HUES64 (cell line): ENCODE data around the gene PHRF1.
"Not testable (repeated sequence)": the region's sequence is repeated elsewhere in the genome, so short reads cannot be mapped to it uniquely, and the experiment has no call there.

ENCODE experiments used
- H3K27ac ChIP-seq: 2 replicates; pipeline ENCODE4 v1.7.0; 2013; ENCODE audit warnings: low read depth, low read length, inconsistent platforms
- H3K27me3 ChIP-seq: 2 replicates; pipeline ENCODE4 v1.6.1; 2013; ENCODE audit warnings: mild to moderate bottlenecking, low read length; ENCODE audit not compliant: insufficient read depth
- H3K36me3 ChIP-seq: 2 replicates; pipeline ENCODE4 v1.6.1; 2013; ENCODE audit warnings: mild to moderate bottlenecking, low read length; ENCODE audit not compliant: insufficient read depth
- H3K4me1 ChIP-seq: 2 replicates; pipeline ENCODE4 v1.6.1; 2013; ENCODE audit warnings: mild to moderate bottlenecking, low read length, moderate library complexity; ENCODE audit not compliant: insufficient read depth
- H3K4me3 ChIP-seq: 2 replicates; pipeline ENCODE4 v1.5.1; 2013; ENCODE audit warnings: mild to moderate bottlenecking, low read length, moderate library complexity
- H3K9ac ChIP-seq: 2 replicates; pipeline ENCODE4 v1.6.1; 2013; ENCODE audit warnings: mild to moderate bottlenecking, low read depth, low read length
- H3K9me3 ChIP-seq: 2 replicates; pipeline ENCODE4 v1.6.1; 2013; ENCODE audit warnings: low read depth, low read length; ENCODE audit not compliant: insufficient read depth
- WGBS: fragments of 150-250, 120-280 bp; methylation state at CpG from one replicate; pipeline ENCODE4 v1.1.7; 2013; ENCODE audit warnings: missing lambda C conversion rate; 5-methylcytosine and 5-hydroxymethylcytosine counted together

PHRF1 gene

DNA sequence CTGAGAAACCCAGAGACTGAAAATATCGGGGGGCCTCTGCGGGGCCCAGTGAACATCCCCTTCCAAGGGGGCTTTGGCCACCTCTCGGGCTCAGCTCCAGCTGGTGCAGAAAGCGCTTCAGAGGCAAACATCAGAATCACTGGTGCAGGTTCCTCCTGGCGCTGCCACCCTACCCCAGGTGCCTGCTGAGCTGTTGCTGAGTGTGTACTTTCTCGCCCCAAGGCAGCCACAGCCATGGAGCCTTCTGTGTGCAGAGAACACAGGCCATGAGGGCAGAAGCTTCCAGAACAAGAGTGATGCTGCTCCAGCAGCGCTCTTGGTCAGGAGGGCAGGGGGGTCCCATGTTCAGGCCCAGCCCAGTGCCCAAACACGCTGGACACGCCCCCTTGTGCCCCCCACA is 67.1 kb downstream of the PHRF1 start:
- no peaks in the 10 kb centered on the region for H3K9me3 ChIP-seq
- peaks cover 27% of the 10 kb centered on the region for H3K27me3 ChIP-seq
- peaks cover 15% of the 10 kb centered on the region for H3K4me1 ChIP-seq
- H3K9ac ChIP-seq = no peak overlapping the region
- peaks cover 13% of the 10 kb centered on the region for H3K36me3 ChIP-seq
- no peak overlapping the region for H3K27ac ChIP-seq
- no peak overlapping the region for H3K4me3 ChIP-seq
- WGBS = 95% methylated on average over 9 of the region's 9 CpGs

DNA sequence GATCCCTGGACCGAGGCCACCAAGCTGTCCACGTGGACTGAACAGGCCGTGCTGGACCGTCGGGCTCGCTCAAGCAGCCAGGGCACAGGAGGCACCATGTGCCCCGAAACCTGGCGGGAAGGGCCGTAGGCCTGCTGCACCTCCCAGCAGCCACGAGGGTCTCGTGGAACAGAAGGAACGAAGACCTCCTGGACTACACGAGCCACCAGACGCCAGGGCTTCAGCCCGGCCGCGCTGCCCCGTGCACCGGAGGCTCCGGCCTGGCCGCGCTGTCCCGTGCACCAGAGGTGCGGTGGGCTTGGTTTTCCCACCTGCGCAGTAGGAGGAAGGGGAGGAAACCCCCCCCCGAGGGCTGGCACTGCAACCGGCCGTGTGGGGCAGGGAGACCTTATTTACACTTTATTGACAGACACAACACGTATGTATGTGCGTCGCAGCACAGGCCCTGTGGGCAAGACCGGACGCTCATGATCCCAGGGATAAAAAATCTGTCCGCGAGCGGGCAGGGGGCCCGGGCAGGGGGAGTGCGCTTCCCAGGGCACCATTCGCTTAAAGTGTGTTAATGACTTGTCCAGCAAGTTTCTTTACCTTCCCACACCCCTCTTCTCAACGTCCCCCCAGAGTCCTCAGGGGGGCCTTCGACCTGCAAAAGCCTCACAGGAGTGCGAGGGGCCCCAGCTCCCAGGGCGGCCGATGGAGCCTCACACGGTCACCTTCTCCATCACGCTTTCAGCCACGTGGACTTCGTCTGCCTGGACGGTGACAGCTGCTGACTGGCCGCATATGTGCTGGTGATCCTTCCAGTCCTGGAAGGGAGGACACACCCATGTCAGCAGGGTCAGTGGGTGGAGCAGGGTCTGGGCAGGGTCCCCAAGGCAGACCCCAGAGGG is 67.8 kb downstream of the PHRF1 start:
- no peak overlapping the region for H3K4me3 ChIP-seq
- WGBS = 94% methylated on average over 50 of the region's 50 CpGs
- no peaks in the 10 kb centered on the region for H3K9me3 ChIP-seq
- H3K36me3 ChIP-seq = peaks cover 13% of the 10 kb centered on the region
- peaks cover 19% of the 10 kb centered on the region for H3K27me3 ChIP-seq
- H3K27ac ChIP-seq = no peak overlapping the region
- H3K4me1 ChIP-seq = peaks cover 8% of the 10 kb centered on the region
- H3K9ac ChIP-seq = no peak overlapping the region

GRCh38 chr11:645536-645935 is 69.3 kb downstream of the PHRF1 start:
- Histone ChIP-seq H3K4me3 (no peak overlapping the region), H3K9ac (no peak overlapping the region), H3K27me3 (peaks cover 7% of the 10 kb centered on the region), H3K36me3 (peaks cover 19% of the 10 kb centered on the region), H3K9me3 (no peaks in the 10 kb centered on the region), H3K4me1 (peaks cover 4% of the 10 kb centered on the region), H3K27ac (no peak overlapping the region)
- 92% methylated on average over 16 of the region's 16 CpGs for WGBS

- WGBS = 95% methylated on average over 13 of the region's 14 CpGs
- H3K4me1 ChIP-seq = no peaks in the 10 kb centered on the region
- H3K36me3 ChIP-seq = peaks cover 26% of the 10 kb centered on the region
- no peak overlapping the region for H3K4me3 ChIP-seq
- no peaks in the 10 kb centered on the region for H3K9me3 ChIP-seq
- H3K27ac ChIP-seq = no peak overlapping the region
- H3K9ac ChIP-seq = no peak overlapping the region
- peaks cover under 1% of the 10 kb centered on the region; the same call in 1 of the 2 replicates for H3K27me3 ChIP-seq
Observed at GRCh38 chr11:646214-646613, 69.9 kb downstream of the PHRF1 start.

- not testable (repeated sequence) for H3K27me3 ChIP-seq, H3K4me3 ChIP-seq, H3K9ac ChIP-seq, H3K9me3 ChIP-seq, H3K27ac ChIP-seq, H3K4me1 ChIP-seq
- H3K36me3 ChIP-seq = peaks cover 31% of the 10 kb centered on the region
- WGBS = 97% methylated on average over 10 of the region's 14 CpGs
Observed at GRCh38 chr11:647672-648158, 71.4 kb downstream of the PHRF1 start.

GRCh38 chr11:650482-650881 is 74.2 kb downstream of the PHRF1 start:
- H3K36me3 ChIP-seq = peaks cover 28% of the 10 kb centered on the region
- no peak overlapping the region for H3K9ac ChIP-seq
- H3K4me1 ChIP-seq = no peaks in the 10 kb centered on the region
- no peak overlapping the region for H3K27ac ChIP-seq
- no peaks in the 10 kb centered on the region for H3K27me3 ChIP-seq
- no peaks in the 10 kb centered on the region for H3K9me3 ChIP-seq
- 95% methylated on average over 10 of the region's 10 CpGs for WGBS
- H3K4me3 ChIP-seq = no peak overlapping the region

GRCh38 chr11:653136-653535 is 76.9 kb downstream of the PHRF1 start:
- H3K9ac ChIP-seq, H3K27me3 ChIP-seq, H3K4me1 ChIP-seq, H3K4me3 ChIP-seq, H3K27ac ChIP-seq, H3K9me3 ChIP-seq: not testable (repeated sequence)
- H3K36me3 ChIP-seq = peaks cover 28% of the 10 kb centered on the region
- 97% methylated on average over 14 of the region's 14 CpGs for WGBS

DNA sequence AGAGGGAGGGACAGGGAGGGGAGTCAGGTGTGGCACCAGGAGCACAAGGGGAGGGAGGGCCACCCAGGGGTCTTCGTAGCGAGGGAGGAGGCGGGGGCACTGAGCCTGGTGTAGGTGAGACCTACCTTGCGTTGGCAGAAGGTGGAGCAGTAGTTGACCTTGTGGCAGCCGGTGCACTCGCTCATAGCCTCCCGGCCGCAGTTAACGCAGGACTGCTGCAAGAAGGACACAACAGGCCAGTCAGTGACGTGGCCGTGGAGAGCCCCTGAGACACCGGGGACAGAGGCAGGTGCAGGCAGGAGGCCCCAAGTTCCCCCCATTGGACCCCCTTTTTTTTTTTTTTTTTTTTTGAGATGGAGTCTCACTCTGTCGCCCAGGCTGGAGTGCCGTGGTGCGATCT is 77.6 kb downstream of the PHRF1 start:
- 90% methylated on average over 15 of the region's 15 CpGs for WGBS
- Histone ChIP-seq H3K27ac (no peak overlapping the region), H3K36me3 (peaks cover 31% of the 10 kb centered on the region), H3K9ac (no peak overlapping the region), H3K27me3 (no peaks in the 10 kb centered on the region), H3K4me1 (no peaks in the 10 kb centered on the region), H3K9me3 (no peaks in the 10 kb centered on the region), H3K4me3 (no peak overlapping the region)

DNA sequence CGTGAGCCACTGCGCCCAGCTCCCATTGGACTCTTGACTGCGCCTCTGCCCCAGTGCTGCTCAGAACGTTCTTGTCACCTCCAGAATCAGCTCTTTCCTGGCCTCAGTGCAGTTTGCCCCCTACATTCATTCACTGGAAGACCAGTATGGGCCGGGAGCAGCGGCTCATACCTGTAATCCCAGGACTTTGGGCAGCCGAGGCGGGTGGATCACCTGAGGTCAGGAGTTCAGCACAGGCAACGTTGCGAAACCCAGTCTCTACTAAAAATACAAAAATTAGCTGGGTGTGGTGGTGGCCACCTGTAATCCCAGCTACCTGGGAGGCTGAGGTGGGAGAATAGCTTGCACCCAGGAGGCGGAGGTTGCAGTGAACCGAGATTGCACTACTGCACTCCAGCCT is 78.2 kb downstream of the PHRF1 start:
- H3K36me3 ChIP-seq = peaks cover 37% of the 10 kb centered on the region
- not testable (repeated sequence) for H3K4me3 ChIP-seq, H3K4me1 ChIP-seq, H3K9me3 ChIP-seq, H3K27ac ChIP-seq, H3K9ac ChIP-seq, H3K27me3 ChIP-seq
- 91% methylated on average over 12 of the region's 12 CpGs for WGBS

- WGBS = 95% methylated on average over 30 of the region's 30 CpGs
- H3K4me3 ChIP-seq = no peak overlapping the region
- H3K9me3 ChIP-seq = no peaks in the 10 kb centered on the region
- H3K9ac ChIP-seq = no peak overlapping the region
- no peaks in the 10 kb centered on the region for H3K27me3 ChIP-seq
- H3K4me1 ChIP-seq = no peaks in the 10 kb centered on the region
- peaks cover 35% of the 10 kb centered on the region for H3K36me3 ChIP-seq
- H3K27ac ChIP-seq = no peak overlapping the region
Observed at GRCh38 chr11:655036-655726, 78.9 kb downstream of the PHRF1 start.

DNA sequence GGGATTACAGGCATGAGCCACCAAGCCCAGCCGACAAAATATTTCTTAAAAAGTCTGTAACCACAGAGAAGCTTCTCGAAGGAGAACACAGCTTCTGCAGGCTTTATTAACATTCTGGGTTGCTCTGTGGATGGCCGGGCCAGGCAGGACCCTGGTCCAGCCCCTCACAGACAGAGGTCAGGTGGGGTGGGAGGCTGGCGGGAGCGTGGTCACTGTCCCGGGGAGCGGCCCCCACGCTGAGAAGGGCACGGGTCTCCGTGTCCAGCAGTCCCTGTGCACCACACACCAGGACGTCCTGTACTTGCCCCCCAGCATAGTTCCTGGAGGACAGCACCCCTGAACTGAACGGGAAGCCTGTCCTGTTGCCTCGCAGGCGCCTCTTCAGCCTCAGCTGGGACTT is 80.2 kb downstream of the PHRF1 start:
- WGBS = 95% methylated on average over 14 of the region's 14 CpGs
- Histone ChIP-seq H3K9ac (no peak overlapping the region), H3K36me3 (peaks cover 27% of the 10 kb centered on the region), H3K9me3 (no peaks in the 10 kb centered on the region), H3K4me1 (no peaks in the 10 kb centered on the region), H3K4me3 (no peak overlapping the region), H3K27ac (no peak overlapping the region), H3K27me3 (no peaks in the 10 kb centered on the region)
